ENCODE data around the gene KSR1. TPM values are rescaled to one million over a fixed set of nuclear protein-coding genes. Genes with fewer than 3 reads are reported as not detected.
A peak's percentile ranks its signal among the peaks of the same experiment; 100 is the strongest.
"Not testable (repeated sequence)": the region's sequence is repeated elsewhere in the genome, so short reads cannot be mapped to it uniquely, and the experiment has no call there.

Gene KSR1
- total RNA-seq, 1 donor from 2014 or later = 114 TPM

- Mint-ChIP-seq H3K9me3 (no peaks in the 10 kb centered on the region), H3K4me3 (peak overlapping the region; percentile 44), H3K36me3 (ENCODE audit: low read depth) (peaks cover 4% of the 10 kb centered on the region), H3K27me3 (no peaks in the 10 kb centered on the region), H3K4me1 (peaks cover 56% of the 10 kb centered on the region), H3K27ac (peak overlapping the region; percentile 76)
- ATAC-seq (ENCODE audit: low read depth) (no peak), DNase-seq (no peak)
- intact Hi-C loops (cut with micrococcal nuclease) = loop anchor here (5.0 kb wide), 2 partner anchors 161 to 409 kb away; partner anchors contain the start of gene NLK
- CTCF ChIA-PET = interaction anchor here (1.4 kb wide), 1 partner anchor 21 kb away, joined by 3 read pairs; no protein-coding TSS in a partner anchor
- POLR2A ChIA-PET = interaction anchor here (1.2 kb wide), 1 partner anchor 416 kb away, joined by 3 read pairs; no protein-coding TSS in a partner anchor
- TF ChIP-seq CTCF (IDR thresholded peaks at IDR 0.05) = no peak
These were observed 177.2 kb downstream of the KSR1 start for GRCh38 chr17:27633312-27634025.

DNA sequence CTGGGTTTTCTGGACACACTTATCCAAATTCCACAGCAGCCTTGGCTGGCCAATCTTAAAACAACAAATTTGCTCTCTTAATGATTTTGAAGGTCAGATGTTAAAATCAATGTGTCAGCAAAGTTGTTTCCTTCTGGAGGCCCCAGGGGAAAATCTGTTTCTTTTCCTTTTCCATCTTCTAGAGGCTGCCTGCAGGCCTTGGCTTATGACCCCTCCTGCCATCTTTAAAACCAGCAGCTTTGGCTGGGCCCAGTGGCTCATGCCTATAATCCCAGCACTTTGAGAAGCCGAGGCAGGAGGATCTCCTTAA is 177.7 kb downstream of the KSR1 start:
- Mint-ChIP-seq H3K27ac (peak overlapping the region; percentile 76), H3K9me3 (no peaks in the 10 kb centered on the region), H3K4me1 (peaks cover 56% of the 10 kb centered on the region), H3K36me3 (ENCODE audit: low read depth) (peaks cover 7% of the 10 kb centered on the region), H3K4me3 (no peak overlapping the region), H3K27me3 (no peaks in the 10 kb centered on the region)
- POLR2A ChIA-PET = interaction anchor here (1.2 kb wide), 1 partner anchor 416 kb away, joined by 3 read pairs; no protein-coding TSS in a partner anchor
- DNase-seq (no peak), ATAC-seq (ENCODE audit: low read depth) (no peak)
- TF ChIP-seq CTCF (IDR thresholded peaks at IDR 0.05) = no peak
- intact Hi-C loops (cut with micrococcal nuclease) = loop anchor here (5.0 kb wide), 2 partner anchors 162 to 408 kb away; partner anchors contain the start of gene NLK
- CTCF ChIA-PET = no interaction called here

- H3K27ac Mint-ChIP-seq = peak overlapping the region; percentile 76
- TF ChIP-seq CTCF (IDR thresholded peaks at IDR 0.05) = no peak
- ATAC-seq (ENCODE audit: low read depth) (no peak), DNase-seq (no peak)
- intact Hi-C loops (cut with micrococcal nuclease) = loop anchor here (1.0 to 5.0 kb wide), 3 partner anchors 162 to 417 kb away; partner anchors contain the start of gene NLK
- CTCF ChIA-PET = no interaction called here
- no peaks in the 10 kb centered on the region for H3K9me3 Mint-ChIP-seq
- H3K27me3 Mint-ChIP-seq = no peaks in the 10 kb centered on the region
- peaks cover 12% of the 10 kb centered on the region for H3K36me3 Mint-ChIP-seq (ENCODE audit: low read depth)
- H3K4me3 Mint-ChIP-seq = peak overlapping the region; percentile 61
- H3K4me1 Mint-ChIP-seq = peaks cover 56% of the 10 kb centered on the region
- POLR2A ChIA-PET = no interaction called here
These were observed 178.5 kb downstream of the KSR1 start for GRCh38 chr17:27634776-27635175.

DNA sequence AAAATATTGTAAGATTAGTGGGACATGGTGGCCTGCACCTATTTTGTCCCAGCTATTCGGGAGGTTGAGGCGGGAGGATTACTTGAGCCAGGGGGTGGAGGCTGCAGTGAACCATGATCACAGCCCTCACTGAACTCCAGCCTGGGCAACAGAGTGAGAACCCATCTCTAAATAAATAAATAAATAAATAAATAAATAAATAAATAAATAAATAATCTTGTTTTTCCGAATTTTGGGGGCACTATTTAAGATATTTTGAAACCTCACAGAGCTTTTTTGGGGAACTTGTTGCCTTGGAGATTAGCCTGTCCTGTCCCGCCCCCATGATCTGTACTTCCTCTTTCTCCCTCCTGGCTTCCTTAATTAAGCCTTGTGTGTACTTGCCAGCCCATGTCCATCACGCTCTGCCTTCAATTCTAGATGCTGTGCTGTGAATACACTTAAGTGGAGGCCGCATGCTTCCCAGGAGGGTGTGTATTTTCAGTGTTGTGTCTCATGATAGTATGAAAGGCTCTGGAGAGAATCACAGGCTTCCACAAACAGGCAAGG is 179.1 kb downstream of the KSR1 start:
- ATAC-seq (ENCODE audit: low read depth) (peak; percentile 68), DNase-seq (no peak)
- ChIA-PET POLR2A (no interaction called here), CTCF (no interaction called here)
- Mint-ChIP-seq H3K9me3 (no peaks in the 10 kb centered on the region), H3K4me3 (peak overlapping the region; percentile 61), H3K36me3 (ENCODE audit: low read depth) (peaks cover 18% of the 10 kb centered on the region), H3K27me3 (no peaks in the 10 kb centered on the region), H3K4me1 (peaks cover 56% of the 10 kb centered on the region), H3K27ac (peak overlapping the region; percentile 84)
- intact Hi-C loops (cut with micrococcal nuclease) = loop anchor here (1.0 kb wide), 1 partner anchor 418 kb away; no protein-coding TSS in a partner anchor
- TF ChIP-seq CTCF (IDR thresholded peaks at IDR 0.05) = no peak

GRCh38 chr17:27636005-27636520 is 179.8 kb downstream of the KSR1 start:
- intact Hi-C loops (cut with micrococcal nuclease); H3K4me3 Mint-ChIP-seq; H3K27me3 Mint-ChIP-seq; DNase-seq; ATAC-seq (ENCODE audit: low read depth); H3K9me3 Mint-ChIP-seq; POLR2A ChIA-PET: not testable (repeated sequence)
- Mint-ChIP-seq H3K36me3 (ENCODE audit: low read depth) (peaks cover 24% of the 10 kb centered on the region), H3K4me1 (peaks cover 52% of the 10 kb centered on the region), H3K27ac (peak overlapping the region; percentile 84)
- CTCF ChIA-PET = interaction anchor here (0.5 to 1.3 kb wide), 2 partner anchors 34 to 223 kb away, joined by 3 read pairs; no protein-coding TSS in a partner anchor

GRCh38 chr17:27637818-27638217 is 181.6 kb downstream of the KSR1 start:
- POLR2A ChIA-PET; H3K27me3 Mint-ChIP-seq; DNase-seq; H3K9me3 Mint-ChIP-seq; H3K4me3 Mint-ChIP-seq; CTCF ChIA-PET; intact Hi-C loops (cut with micrococcal nuclease); ATAC-seq (ENCODE audit: low read depth); H3K27ac Mint-ChIP-seq: not testable (repeated sequence)
- Mint-ChIP-seq H3K36me3 (ENCODE audit: low read depth) (peaks cover 29% of the 10 kb centered on the region), H3K4me1 (peaks cover 35% of the 10 kb centered on the region)

GRCh38 chr17:27638415-27638914 is 182.2 kb downstream of the KSR1 start:
- H3K4me3 Mint-ChIP-seq; DNase-seq; CTCF ChIA-PET; ATAC-seq (ENCODE audit: low read depth); POLR2A ChIA-PET; H3K27ac Mint-ChIP-seq; H3K9me3 Mint-ChIP-seq; H3K27me3 Mint-ChIP-seq; intact Hi-C loops (cut with micrococcal nuclease): not testable (repeated sequence)
- Mint-ChIP-seq H3K36me3 (ENCODE audit: low read depth) (peaks cover 33% of the 10 kb centered on the region), H3K4me1 (peaks cover 29% of the 10 kb centered on the region)
